ENCODE data around the gene AFF1.

Gene AFF1

DNA sequence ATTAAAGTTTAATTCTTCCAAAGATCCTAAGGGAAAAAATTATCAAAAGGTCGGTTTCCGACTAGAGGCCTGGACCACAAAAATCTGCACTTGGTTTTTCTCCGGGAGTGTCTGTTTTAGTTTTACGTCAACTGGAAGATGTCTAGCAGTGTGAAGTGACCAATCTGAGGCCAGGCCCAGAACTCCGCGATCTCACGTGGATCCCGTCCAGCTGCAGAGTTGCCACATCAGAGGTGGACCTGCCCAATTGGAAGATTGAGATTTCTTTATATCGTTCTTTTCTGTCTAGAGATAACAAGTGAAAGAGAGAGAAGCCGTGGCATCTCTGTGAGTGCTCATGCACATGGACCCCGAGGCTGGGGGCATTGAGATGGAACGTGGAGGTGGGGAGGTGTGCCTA is 115.8 kb downstream of the AFF1 start:
- H3K9me2 ChIP-seq (replicated peaks; ENCODE audit: insufficient read depth, low read length): no peaks in the 10 kb centered on the region
- no peak overlapping the region for H3K4me2 ChIP-seq (ENCODE audit: low read depth, low read length, poor library complexity, severe bottlenecking)
- no peaks in the 10 kb centered on the region for H3F3A ChIP-seq (ENCODE audit: insufficient read depth)
- no peaks in the 10 kb centered on the region for H3K79me2 ChIP-seq (ENCODE audit: insufficient read depth, low read length)
- no peak overlapping the region for H3K9ac ChIP-seq (ENCODE audit: low read length)
- H3K36me3 ChIP-seq (ENCODE audit: low read length): no peaks in the 10 kb centered on the region
- H4K20me1 ChIP-seq (ENCODE audit: low read depth, low read length): no peaks in the 10 kb centered on the region
- no peaks in the 10 kb centered on the region for H3K27me3 ChIP-seq (ENCODE audit: low read length)
- TF ChIP-seq CTCF (IDR thresholded peaks at IDR 0.05; ENCODE audit: insufficient read depth, low read length, poor library complexity, severe bottlenecking): no peak
- no peak for TF ChIP-seq EZH2phosphoT487 (conservative IDR thresholded peaks at IDR 0.05; ENCODE audit: low read length)
- no peaks in the 10 kb centered on the region for H3K9me3 ChIP-seq (ENCODE audit: insufficient read depth, low read length)
- H3K27ac ChIP-seq (ENCODE audit: low read depth, low read length): no peak overlapping the region
- no peak overlapping the region for H3K4me3 ChIP-seq (ENCODE audit: insufficient read depth, low read length, poor library complexity, severe bottlenecking)
- H2AFZ ChIP-seq (ENCODE audit: low read depth, low read length, severe bottlenecking): no peak overlapping the region

DNA sequence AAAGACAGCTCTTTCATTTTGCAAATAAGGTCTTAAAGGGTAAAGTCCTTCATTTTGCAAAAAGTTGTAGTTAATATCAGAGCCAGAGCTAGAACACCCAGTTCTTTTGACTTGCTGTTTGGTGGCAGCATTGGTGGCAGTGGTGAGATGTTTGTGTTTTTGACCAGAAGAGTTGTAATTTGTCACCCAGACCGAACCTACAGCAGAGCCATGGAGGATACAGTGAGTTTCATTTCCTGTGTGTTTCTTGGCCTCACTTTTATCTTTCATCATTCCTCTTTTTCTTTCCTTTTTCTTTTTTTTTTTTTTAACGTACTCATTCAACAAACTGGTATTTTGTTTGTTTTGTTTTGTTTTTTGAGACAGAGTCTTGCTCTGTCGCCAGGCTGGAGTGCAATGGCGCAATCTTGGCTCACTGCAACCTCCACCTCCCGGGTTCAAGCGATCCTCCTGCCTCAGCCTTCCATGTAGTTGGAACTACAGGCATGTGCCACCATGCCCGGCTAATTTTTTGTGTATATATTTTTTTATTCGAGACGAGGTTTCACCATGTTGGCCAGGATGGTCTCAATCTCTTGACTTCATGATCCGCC is 116.4 kb downstream of the AFF1 start:
- Histone ChIP-seq H3K9me2 (replicated peaks; ENCODE audit: insufficient read depth, low read length) (no peaks in the 10 kb centered on the region), H2AFZ (ENCODE audit: low read depth, low read length, severe bottlenecking) (no peak overlapping the region), H3K9me3 (ENCODE audit: insufficient read depth, low read length) (no peaks in the 10 kb centered on the region), H3K27me3 (ENCODE audit: low read length) (no peaks in the 10 kb centered on the region), H3K27ac (ENCODE audit: low read depth, low read length) (no peak overlapping the region), H4K20me1 (ENCODE audit: low read depth, low read length) (no peaks in the 10 kb centered on the region), H3K36me3 (ENCODE audit: low read length) (no peaks in the 10 kb centered on the region), H3K9ac (ENCODE audit: low read length) (no peak overlapping the region), H3F3A (ENCODE audit: insufficient read depth) (no peaks in the 10 kb centered on the region), H3K4me3 (ENCODE audit: insufficient read depth, low read length, poor library complexity, severe bottlenecking) (no peak overlapping the region), H3K4me2 (ENCODE audit: low read depth, low read length, poor library complexity, severe bottlenecking) (no peak overlapping the region), H3K79me2 (ENCODE audit: insufficient read depth, low read length) (no peaks in the 10 kb centered on the region)
- TF ChIP-seq CTCF (IDR thresholded peaks at IDR 0.05; ENCODE audit: insufficient read depth, low read length, poor library complexity, severe bottlenecking) (no peak), EZH2phosphoT487 (conservative IDR thresholded peaks at IDR 0.05; ENCODE audit: low read length) (no peak)

GRCh38 chr4:87052615-87053014 is 117.8 kb downstream of the AFF1 start:
- H4K20me1 ChIP-seq (ENCODE audit: low read depth, low read length): no peaks in the 10 kb centered on the region
- H3K79me2 ChIP-seq (ENCODE audit: insufficient read depth, low read length): no peaks in the 10 kb centered on the region
- no peak for TF ChIP-seq CTCF (IDR thresholded peaks at IDR 0.05; ENCODE audit: insufficient read depth, low read length, poor library complexity, severe bottlenecking)
- no peak for TF ChIP-seq EZH2phosphoT487 (conservative IDR thresholded peaks at IDR 0.05; ENCODE audit: low read length)
- H3K27ac ChIP-seq (ENCODE audit: low read depth, low read length): no peak overlapping the region
- no peaks in the 10 kb centered on the region for H3K27me3 ChIP-seq (ENCODE audit: low read length)
- H3F3A ChIP-seq (ENCODE audit: insufficient read depth): no peaks in the 10 kb centered on the region
- no peak overlapping the region for H2AFZ ChIP-seq (ENCODE audit: low read depth, low read length, severe bottlenecking)
- no peaks in the 10 kb centered on the region for H3K36me3 ChIP-seq (ENCODE audit: low read length)
- no peak overlapping the region for H3K4me2 ChIP-seq (ENCODE audit: low read depth, low read length, poor library complexity, severe bottlenecking)
- H3K9me2 ChIP-seq (replicated peaks; ENCODE audit: insufficient read depth, low read length): no peaks in the 10 kb centered on the region
- H3K9ac ChIP-seq (ENCODE audit: low read length): no peak overlapping the region
- no peak overlapping the region for H3K4me3 ChIP-seq (ENCODE audit: insufficient read depth, low read length, poor library complexity, severe bottlenecking)
- no peaks in the 10 kb centered on the region for H3K9me3 ChIP-seq (ENCODE audit: insufficient read depth, low read length)
